ENCODE data around the gene LMX1A. TPM values are rescaled to one million over a fixed set of nuclear protein-coding genes. Genes with fewer than 3 reads are reported as not detected.

The LMX1A gene
- total RNA-seq (2014; rRNA removed; shearing (Covaris generic); ENCODE audit: low replicate concordance): not detected in 2 replicates

DNA sequence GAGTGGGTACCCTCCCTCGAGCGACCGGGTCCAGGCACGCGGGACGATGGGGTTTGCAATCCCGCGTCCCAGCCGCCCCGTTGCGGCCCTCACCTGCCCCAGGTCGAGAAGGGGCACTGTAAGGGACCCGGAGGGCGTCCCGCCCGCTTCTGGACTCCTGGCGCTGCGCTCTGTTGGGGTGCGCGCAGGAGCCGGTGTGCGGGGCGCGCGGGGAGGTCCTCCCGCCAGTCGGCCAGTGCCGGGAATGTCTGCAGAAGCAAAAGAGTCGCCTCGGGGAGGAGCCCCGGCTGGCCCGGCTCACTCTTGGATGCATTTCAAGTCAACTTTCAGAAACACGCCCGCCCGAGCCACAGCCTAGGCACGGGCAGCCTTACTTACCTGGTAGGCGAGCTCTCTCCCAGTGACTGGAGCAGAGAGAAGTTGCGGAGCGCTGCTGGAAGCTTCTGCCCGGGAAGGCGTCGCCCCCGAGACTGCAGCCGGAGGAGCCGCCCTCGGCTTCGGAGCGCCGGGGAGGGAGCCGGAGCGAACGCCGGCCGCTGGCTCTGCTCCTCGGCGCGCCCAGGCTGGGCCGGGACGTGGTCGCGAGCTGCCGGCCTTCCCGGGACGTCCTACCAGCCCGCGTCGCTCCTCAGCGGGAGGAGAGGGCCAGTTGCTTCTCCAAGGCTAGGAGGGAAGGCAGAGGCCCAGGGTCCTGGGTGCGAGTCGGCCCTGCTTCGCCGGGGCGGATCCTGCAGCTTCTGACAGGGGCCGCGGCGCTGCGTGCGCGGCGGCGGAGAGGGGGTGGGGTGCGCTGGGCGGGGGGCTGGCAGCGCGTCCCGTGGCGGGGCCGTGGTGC is at the start of gene LMX1A:
Gene LMX1A (minus strand): TSS at position 739 of the 835 bp plus-strand sequence. CDS start 1,156 bp downstream, outside the sequence.
- in situ Hi-C loops (cut with HindIII; ENCODE audit: low pct_unique_long_range_greater_than_20kb, low sequenced_read_pairs): no loop called here
- no peak for DNase-seq (ENCODE audit: low read depth)

DNA sequence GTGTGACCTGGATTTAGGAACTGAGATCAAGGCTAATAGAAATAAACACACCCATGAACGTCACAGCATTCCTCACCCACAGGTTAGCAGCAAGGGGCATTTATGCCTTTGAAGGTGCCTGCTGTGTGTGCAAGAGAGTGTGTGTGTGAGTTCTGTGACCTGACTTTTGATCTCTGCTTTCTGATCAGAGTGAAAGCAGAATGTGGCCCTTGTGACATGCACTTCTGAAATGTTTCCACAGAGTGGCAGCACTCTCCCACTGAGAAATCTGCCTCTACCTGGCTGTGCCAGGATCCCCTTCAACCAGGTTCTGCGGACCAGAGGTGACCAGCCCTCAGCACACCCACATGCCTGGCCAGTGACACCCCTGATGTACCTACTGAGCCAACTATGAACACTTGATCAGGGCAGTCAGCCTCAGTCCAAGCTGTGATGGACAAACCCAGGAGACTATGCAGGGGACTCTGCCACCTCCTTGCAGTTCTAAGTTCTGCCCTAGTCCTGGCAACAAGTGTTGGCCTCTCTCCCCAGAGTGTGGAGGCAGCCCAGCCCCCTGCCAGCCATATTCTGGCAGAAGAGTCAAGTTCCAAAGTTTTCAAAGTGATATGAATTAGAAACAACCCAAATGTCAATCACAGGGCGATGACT is 47.4 kb upstream of the LMX1A start:
- DNase-seq (ENCODE audit: low read depth): peak; percentile 26
- in situ Hi-C loops (cut with HindIII; ENCODE audit: low pct_unique_long_range_greater_than_20kb, low sequenced_read_pairs): no loop called here

DNA sequence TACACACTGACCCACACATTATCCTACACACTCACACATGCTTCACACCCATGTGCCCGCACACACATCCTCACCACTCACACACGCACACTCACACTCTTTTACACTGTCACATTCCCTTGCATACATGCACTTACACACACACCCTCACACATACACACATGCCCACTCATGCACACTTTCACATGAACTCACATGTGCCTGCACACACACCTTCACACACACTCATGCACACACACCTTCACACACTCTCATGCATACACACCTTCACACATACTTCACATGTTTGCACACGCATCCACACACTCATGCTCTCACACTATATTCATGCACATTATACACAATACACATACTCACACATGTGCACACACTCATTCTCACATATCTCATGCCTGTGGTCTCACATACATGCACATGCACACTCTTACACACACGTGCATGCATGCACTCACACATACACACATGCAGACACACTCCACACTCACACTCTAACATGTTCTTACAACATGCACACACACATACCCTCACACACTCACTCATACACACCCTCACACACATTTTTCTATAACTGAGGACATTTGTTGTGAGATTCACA is 46.1 kb upstream of the LMX1A start:
- DNase-seq (ENCODE audit: low read depth): no peak
- in situ Hi-C loops (cut with HindIII; ENCODE audit: low pct_unique_long_range_greater_than_20kb, low sequenced_read_pairs): no loop called here

DNA sequence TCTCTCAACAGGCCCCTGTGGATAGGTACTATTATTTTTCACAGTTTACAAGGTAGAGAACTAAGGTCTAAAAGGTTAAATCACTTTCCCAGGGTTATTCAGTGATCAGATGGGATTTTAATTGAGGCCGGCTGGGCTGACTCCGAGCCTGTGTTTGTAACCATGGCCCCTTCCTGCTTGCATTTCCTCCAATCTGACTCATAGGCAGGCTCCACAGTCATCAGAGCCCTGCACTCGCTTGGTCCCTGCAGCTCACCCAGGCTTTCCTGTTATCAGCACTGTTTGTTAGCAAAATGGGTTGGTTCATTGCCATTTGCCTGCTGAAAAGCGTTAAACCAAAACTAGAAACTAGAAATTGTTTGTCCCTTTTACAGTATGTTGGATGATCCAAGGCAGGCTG is 41.4 kb upstream of the LMX1A start:
- no peak for DNase-seq (ENCODE audit: low read depth)
- in situ Hi-C loops (cut with HindIII; ENCODE audit: low pct_unique_long_range_greater_than_20kb, low sequenced_read_pairs): loop anchor here (25.0 kb wide), 1 partner anchor 189 kb away; no protein-coding TSS in a partner anchor

DNA sequence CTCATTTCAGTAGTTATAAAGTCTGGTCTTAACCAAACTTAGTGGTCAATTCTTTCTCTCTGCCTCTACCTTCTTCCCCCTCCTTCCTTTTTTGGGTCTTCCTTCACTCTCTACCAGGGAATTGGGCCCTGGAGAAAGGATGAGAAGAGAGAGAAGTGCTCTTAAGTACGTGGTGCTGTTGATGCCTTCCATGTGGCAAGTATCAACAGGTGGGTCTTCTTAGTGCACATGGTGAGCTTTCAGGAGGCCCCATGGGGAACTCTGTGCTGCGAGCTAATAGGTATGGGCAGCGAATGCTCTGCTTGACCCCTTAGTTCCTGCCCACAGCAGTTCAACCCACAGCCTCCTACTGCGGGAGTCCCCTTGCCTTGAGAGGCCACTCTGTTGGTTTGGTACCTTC is 39.4 kb upstream of the LMX1A start:
- no peak for DNase-seq (ENCODE audit: low read depth)
- in situ Hi-C loops (cut with HindIII; ENCODE audit: low pct_unique_long_range_greater_than_20kb, low sequenced_read_pairs): loop anchor here (25.0 kb wide), 1 partner anchor 191 kb away; no protein-coding TSS in a partner anchor

DNA sequence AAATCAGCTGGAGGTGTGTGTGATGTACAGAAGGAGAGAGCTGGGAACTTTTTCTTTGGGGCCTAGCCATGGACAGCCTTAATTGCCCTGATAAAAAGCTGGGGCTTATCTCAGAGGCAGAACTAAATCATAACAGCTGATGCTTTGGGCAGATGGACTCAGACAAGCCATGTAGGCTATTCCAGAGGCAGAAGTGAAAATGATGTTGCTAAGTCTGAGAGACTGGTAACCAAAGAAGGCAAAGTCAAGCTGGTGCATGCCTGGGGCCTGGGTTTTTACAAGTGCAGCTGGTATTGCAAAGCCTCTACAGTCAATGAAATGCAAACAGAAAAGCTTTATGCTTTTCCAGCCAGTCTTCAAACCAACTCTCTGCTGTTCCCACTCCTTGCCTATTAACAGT is 39.0 kb upstream of the LMX1A start:
- in situ Hi-C loops (cut with HindIII; ENCODE audit: low pct_unique_long_range_greater_than_20kb, low sequenced_read_pairs): loop anchor here (25.0 kb wide), 1 partner anchor 192 kb away; no protein-coding TSS in a partner anchor
- DNase-seq (ENCODE audit: low read depth): no peak

DNA sequence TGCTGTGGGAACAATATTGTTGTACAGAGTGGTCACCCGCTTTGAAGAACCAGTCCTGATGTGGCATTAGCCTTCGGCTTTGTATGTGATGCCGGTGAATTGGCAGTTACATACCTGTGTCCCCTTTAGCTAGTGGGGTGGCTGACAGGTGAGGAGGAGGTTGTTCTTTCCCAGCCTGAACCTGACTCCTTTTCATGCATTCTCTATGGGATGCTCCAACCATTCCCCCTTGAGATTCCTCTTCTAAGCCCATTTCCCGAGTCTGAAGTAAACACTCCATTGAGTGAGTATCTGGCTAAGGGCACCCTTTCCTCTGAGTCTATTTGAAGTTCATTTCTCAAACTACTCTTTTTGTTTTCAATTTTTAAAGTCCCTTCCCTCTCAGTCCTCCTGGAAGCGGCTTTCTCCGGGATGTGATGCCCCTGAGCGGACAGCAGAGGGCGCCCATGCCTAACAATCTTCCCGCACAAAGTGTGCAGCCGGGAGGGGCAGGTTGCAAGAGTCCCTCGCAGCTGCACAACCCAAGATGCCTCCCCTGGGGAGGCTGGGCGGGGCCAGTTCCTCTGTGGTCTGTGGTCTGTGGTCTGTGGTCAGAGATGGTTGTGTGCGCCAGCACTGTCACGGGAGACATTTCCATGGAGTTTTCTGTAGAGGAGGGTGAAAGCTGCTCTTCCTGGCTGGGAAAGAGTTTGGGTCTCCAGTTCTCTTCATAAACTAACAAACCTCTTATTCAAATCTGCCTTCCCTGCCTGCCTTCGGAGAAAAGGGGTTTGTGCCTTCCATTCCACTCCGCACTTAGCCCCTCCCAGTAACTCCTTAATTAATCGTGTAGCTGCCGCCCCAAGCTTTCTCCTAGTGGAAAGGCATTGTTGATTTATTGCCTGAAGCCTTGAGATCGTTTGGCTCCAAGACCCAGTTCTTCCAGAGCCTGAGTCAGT is 36.4 kb upstream of the LMX1A start:
- in situ Hi-C loops (cut with HindIII; ENCODE audit: low pct_unique_long_range_greater_than_20kb, low sequenced_read_pairs): loop anchor here (25.0 kb wide), 1 partner anchor 194 kb away; no protein-coding TSS in a partner anchor
- DNase-seq (ENCODE audit: low read depth): peak; percentile 78

DNA sequence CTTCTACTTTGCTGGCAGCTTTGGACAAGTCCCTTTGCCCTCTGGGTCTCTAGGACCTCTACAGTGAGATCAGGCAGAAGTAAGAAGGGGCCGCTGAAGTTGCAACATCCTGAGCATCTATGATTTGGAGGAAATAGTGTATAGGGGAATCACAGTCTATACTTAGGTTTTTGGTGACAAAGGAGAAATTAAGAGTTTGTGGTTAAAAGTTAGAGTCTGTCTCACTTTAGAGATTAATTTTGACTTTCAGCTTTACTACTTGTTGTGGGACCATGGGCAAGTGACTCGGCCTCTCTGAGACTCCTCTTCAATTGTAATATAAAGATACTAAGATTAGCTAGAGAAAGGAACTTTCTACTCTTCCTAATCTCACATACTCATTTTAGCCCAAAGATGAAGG is 33.1 kb upstream of the LMX1A start:
- in situ Hi-C loops (cut with HindIII; ENCODE audit: low pct_unique_long_range_greater_than_20kb, low sequenced_read_pairs): loop anchor here (25.0 kb wide), 1 partner anchor 198 kb away; no protein-coding TSS in a partner anchor

DNA sequence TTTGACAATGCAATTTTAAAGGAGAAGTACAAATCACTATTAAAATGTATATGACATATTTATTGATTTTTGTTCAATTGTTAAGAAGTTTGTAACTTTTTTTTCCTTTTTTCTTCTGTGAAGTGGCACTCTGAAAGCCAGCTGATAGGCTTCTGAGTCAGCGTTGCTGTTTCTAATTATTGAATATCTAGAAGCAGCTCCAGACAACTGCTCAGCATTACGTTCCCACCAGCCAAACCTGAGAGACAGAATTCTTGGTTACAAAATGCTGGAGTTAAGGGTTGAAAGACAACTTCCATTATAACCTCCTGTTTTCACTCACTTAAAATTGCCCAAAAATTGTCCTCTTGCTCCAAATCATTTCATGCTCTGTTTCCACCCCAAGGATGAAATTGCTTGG is 31.4 kb upstream of the LMX1A start:
- in situ Hi-C loops (cut with HindIII; ENCODE audit: low pct_unique_long_range_greater_than_20kb, low sequenced_read_pairs): loop anchor here (25.0 kb wide), 1 partner anchor 199 kb away; no protein-coding TSS in a partner anchor
- DNase-seq (ENCODE audit: low read depth): no peak

More for the DNA sequence above, 33.1 kb upstream of the LMX1A start:
- no peak for DNase-seq (ENCODE audit: low read depth)

DNA sequence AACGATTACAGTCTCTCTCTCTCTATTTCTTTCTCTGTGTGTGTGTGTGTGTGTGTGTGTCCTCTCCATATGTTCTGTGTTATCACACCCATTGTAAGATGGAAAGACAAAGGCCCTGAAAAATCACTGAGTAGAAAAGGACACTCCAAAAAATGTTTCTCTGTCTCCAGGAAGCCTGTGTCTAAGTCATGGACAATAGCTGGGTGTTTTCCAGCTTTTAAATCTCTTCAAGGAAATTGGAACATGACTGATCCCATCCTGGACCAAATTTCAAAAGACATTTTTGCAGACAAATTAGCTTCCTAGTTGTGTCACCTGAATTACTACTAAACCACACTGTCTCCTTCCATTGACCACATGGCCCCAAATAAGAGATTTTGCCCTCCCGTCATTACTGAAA is 31.0 kb upstream of the LMX1A start:
- in situ Hi-C loops (cut with HindIII; ENCODE audit: low pct_unique_long_range_greater_than_20kb, low sequenced_read_pairs): loop anchor here (25.0 kb wide), 1 partner anchor 200 kb away; no protein-coding TSS in a partner anchor
- DNase-seq (ENCODE audit: low read depth): no peak

DNA sequence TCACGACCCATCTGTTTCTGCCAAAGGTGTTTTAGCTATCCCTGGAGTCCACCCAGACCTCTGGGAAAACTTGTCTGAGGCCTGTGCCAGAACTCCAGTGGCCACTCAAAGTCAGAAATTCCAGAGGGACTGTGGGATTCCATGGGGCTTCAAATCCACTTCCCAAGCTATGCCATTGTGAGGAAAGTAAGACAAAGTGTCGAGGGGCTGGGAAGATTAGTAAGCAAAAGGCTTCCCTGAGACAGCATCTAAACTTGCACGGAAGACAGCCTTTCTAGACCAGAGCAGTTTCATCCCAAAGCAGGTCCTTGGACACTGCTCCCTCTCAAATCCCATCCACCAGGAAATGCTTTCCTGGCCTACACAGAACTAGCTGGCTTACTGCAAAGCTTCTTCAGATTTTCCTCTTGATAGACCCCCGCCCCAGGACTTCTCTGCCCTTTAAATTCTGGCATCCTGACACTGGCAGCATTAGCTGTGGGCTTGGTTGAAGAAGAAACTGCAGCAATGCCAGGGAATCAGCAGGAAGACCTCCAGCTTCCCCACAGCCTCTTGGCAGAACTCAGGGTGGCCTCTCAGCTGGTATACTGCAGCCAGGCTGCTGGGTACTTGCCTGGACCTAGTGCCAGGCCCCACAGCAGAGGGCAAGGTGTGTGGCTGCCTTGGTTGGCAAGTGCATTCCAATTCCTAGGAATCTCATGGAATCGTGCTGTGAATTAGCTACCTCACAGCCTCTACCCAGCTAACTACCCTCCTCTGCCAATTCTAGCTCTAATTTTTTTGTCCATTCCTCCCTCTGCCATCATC is 27.3 kb upstream of the LMX1A start:
- no peak for DNase-seq (ENCODE audit: low read depth)
- in situ Hi-C loops (cut with HindIII; ENCODE audit: low pct_unique_long_range_greater_than_20kb, low sequenced_read_pairs): loop anchor here (25.0 kb wide), 1 partner anchor 203 kb away; no protein-coding TSS in a partner anchor

DNA sequence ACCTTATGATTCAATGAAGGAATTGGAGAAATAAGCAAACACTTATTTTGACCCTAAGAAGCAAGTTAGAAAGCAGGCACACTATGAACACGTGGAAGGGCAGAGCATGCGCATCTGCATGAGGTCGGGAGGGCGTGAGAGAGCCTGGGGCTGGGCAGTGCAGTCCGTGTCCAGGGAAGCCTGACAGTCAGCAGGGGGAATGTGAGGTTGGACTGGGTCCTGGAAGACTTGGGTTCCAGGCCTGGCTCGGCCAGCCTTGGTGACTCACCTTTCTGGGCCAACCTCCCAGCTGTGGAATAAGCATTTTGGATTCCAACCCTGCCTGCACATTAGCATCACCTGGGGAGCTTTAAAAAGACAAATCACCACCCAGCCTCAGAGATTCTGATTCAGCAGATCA is 26.6 kb upstream of the LMX1A start:
- no peak for DNase-seq (ENCODE audit: low read depth)
- in situ Hi-C loops (cut with HindIII; ENCODE audit: low pct_unique_long_range_greater_than_20kb, low sequenced_read_pairs): loop anchor here (25.0 kb wide), 1 partner anchor 204 kb away; no protein-coding TSS in a partner anchor

DNA sequence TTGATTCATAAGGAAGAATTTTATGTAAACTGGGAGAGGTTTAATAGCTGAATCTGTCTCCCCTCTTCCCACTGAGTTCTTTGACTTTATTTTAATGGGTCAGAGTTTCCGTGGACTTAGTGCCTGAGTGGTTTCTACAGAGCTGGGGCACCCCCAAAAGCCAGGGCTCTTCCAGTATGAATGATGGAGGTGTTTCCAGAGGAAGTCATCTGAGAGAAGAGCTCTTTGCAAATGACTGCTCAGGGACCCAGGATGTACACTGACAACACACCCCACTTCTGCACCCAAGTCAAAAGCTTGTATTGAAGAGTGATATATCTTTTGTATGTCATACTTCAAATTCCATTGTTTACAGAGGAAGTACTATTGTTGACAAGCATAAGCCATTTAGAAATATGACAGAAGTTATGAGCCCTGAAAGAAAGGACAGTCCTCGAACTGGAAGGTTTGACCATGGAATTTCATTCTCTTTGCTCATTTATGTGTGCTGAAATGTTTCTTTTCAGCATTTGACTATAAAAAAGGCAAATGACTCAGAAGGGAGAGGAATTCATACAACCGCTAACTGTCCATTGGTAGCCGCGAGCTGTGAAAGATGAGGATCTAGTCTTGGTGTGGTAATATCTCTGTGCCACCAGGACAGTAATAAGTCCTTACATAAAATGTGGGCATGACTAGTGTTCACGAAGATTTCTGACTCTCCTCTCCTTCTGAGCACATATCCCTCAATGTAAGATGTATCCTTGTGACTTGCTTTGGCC is 25.4 kb upstream of the LMX1A start:
- no peak for DNase-seq (ENCODE audit: low read depth)
- in situ Hi-C loops (cut with HindIII; ENCODE audit: low pct_unique_long_range_greater_than_20kb, low sequenced_read_pairs): loop anchor here (25.0 kb wide), 1 partner anchor 205 kb away; no protein-coding TSS in a partner anchor

DNA sequence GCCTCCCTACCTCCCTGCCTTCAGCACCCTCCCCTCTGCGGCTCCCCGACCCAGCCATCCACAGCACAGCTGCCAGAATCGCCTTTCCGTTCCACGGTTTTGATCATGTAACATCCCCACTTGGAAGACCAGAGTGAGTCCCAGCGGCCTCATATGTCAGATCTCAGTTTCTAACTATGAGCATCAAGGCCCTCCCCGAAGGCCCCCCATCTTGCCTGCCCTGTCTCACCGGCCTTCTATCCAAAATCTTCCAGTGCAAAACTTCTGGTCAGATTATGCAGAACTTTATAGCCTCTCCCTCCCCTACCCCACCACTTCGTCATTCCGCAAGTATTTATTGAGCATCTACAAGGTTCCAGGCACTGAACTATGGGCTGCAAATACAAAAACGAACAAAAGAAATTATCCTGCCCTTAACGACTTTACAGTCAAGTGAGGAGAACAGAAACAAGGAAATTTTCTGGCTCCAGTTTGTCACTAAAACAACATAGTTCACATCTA is 20.3 kb upstream of the LMX1A start:
- in situ Hi-C loops (cut with HindIII; ENCODE audit: low pct_unique_long_range_greater_than_20kb, low sequenced_read_pairs): loop anchor here (25.0 kb wide), 1 partner anchor 210 kb away; no protein-coding TSS in a partner anchor
- no peak for DNase-seq (ENCODE audit: low read depth)

DNA sequence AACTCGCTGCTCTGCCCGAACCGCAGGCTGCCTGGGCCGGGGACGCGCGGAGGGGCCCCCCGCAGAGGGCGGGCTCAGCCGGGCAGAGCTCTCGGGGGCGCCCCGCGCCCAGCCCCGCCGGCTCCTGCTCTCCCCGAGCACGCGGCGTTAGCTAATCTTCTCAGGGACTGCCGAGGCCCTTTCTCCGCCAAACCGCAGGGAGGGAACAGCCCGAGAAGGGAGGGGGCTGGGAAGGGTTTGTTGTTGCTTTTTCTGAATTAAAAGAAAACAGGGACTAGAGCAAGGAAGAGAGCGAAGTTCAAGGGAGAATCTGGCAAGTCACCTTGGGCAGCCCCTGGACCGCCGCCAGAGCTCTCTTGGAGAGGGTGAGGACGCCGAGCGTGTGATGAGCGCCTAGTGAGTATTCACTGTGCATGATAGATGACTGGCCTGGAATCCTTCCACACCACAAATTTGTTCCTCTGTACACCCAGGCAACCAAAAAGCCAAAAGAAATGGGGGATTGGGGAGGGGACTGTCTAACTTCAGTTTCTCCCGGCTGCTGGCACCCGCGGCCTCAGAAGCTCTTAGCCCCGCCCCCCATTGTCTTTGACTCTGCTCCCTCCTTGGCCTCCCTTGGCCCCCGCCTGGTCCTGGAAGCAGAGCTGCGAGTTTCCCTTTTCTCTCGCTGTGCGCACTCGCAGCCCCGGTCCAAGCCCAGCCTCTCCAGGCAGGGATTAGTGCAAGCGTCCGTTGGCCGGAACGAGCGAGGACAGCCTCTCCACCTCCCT is 19.7 kb upstream of the LMX1A start:
- DNase-seq (ENCODE audit: low read depth): peak; percentile 87
- in situ Hi-C loops (cut with HindIII; ENCODE audit: low pct_unique_long_range_greater_than_20kb, low sequenced_read_pairs): loop anchor here (25.0 kb wide), 1 partner anchor 211 kb away; no protein-coding TSS in a partner anchor

Data from Caki2 (cell line).